Liver (tissue), 9 donors: ENCODE results near the gene XPR1. TPM values are rescaled to one million over a fixed set of nuclear protein-coding genes. Genes with fewer than 3 reads are reported as not detected.
"Not testable (repeated sequence)": the region's sequence is repeated elsewhere in the genome, so short reads cannot be mapped to it uniquely, and the experiment has no call there.

Source experiments
- DNase-seq: peaks from one replicate; pipeline ENCODE4 v3.0.0-alpha.2; 2017; ENCODE audit warnings: low spot score
- H3K27ac ChIP-seq, 2 donors: one replicate each; pipeline ENCODE4 v1.7.0; 2013; ENCODE audit warnings: inconsistent platforms in 2 of 2, low read length in 2 of 2, control low read depth in 1 of 2, low read depth in 1 of 2, mild to moderate bottlenecking in 1 of 2
- H3K27me3 ChIP-seq, 4 donors: one replicate each; pipeline versions ENCODE4 v1.6.1 to v1.7.0; 2013; ENCODE audit warnings: low read length in 3 of 4, inconsistent platforms in 1 of 4, mild to moderate bottlenecking in 1 of 4, moderate library complexity in 1 of 4; ENCODE audit not compliant: control insufficient read depth in 4 of 4, insufficient read depth in 4 of 4
- H3K36me3 ChIP-seq, 4 donors: one replicate each; pipeline versions ENCODE4 v1.6.1 to v1.7.0; 2013; ENCODE audit warnings: low read length in 3 of 4, mild to moderate bottlenecking in 3 of 4, low read depth in 1 of 4, moderate library complexity in 1 of 4; ENCODE audit not compliant: control insufficient read depth in 4 of 4, insufficient read depth in 3 of 4
- H3K4me1 ChIP-seq, 4 donors: one replicate each; pipeline versions ENCODE4 v1.6.1 to v1.7.0; 2013; ENCODE audit warnings: low read length in 3 of 4, mild to moderate bottlenecking in 3 of 4, moderate library complexity in 1 of 4; ENCODE audit not compliant: control insufficient read depth in 4 of 4, insufficient read depth in 4 of 4
- H3K4me3 ChIP-seq, 3 donors: one replicate each; pipeline versions ENCODE4 v1.6.1 to v1.7.0; 2013; ENCODE audit warnings: low read length in 3 of 3, control low read depth in 1 of 3, low read depth in 1 of 3, mild to moderate bottlenecking in 1 of 3
- H3K9ac ChIP-seq, 2 donors: one replicate each; pipeline ENCODE4 v1.7.0; 2013; ENCODE audit warnings: low read length in 2 of 2, mild to moderate bottlenecking in 2 of 2, moderate library complexity in 2 of 2, control low read depth in 1 of 2, low read depth in 1 of 2
- H3K9me3 ChIP-seq, 4 donors: one replicate each; pipeline versions ENCODE4 v1.6.1 to v1.7.0; 2013; ENCODE audit warnings: low read length in 3 of 4; ENCODE audit not compliant: control insufficient read depth in 4 of 4
- EGR1 ChIP-seq, 2 donors: IDR thresholded peaks; 2 replicates each; pipeline ENCODE4 v1.6.1; 2016 to 2018; ENCODE audit warnings: antibody characterized with exemption in 2 of 2, low read depth in 2 of 2
- FOXA1 ChIP-seq: IDR thresholded peaks from 2 replicates; pipeline ENCODE4 v1.6.1; 2016; ENCODE audit warnings: antibody characterized with exemption
- FOXA2 ChIP-seq: IDR thresholded peaks from 2 replicates; pipeline ENCODE4 v1.6.1; 2016; ENCODE audit warnings: antibody characterized with exemption
- GABPA ChIP-seq, 2 donors: IDR thresholded peaks in 1 of 2; conservative IDR thresholded peaks in 1 of 2; 2 replicates each; pipeline ENCODE4 v1.6.1; 2016; ENCODE audit warnings: antibody characterized with exemption in 2 of 2, mild to moderate bottlenecking in 1 of 2, moderate library complexity in 1 of 2
- HNF4A ChIP-seq, 2 donors: conservative IDR thresholded peaks; 2 replicates each; pipeline ENCODE4 v1.6.1; 2016; ENCODE audit warnings: antibody characterized with exemption in 2 of 2, mild to moderate bottlenecking in 2 of 2
- HNF4G ChIP-seq: IDR thresholded peaks from 2 replicates; pipeline ENCODE4 v1.6.1; 2016; ENCODE audit warnings: antibody characterized with exemption
- JUND ChIP-seq, 2 donors: IDR thresholded peaks; 2 replicates each; pipeline ENCODE4 v1.6.1; 2016; ENCODE audit warnings: antibody characterized with exemption in 2 of 2
- NR2F2 ChIP-seq: IDR thresholded peaks from 2 replicates; pipeline ENCODE4 v1.6.1; 2016; ENCODE audit warnings: antibody characterized with exemption
- RAD21 ChIP-seq, 2 donors: IDR thresholded peaks; 2 replicates each; pipeline ENCODE4 v1.6.1; 2016; ENCODE audit warnings: antibody characterized with exemption in 2 of 2, mild to moderate bottlenecking in 2 of 2
- RXRA ChIP-seq, 2 donors: IDR thresholded peaks; 2 replicates each; pipeline ENCODE4 v1.6.1; 2017 to 2018; ENCODE audit warnings: antibody characterized with exemption in 2 of 2, mild to moderate bottlenecking in 1 of 2
- SP1 ChIP-seq: IDR thresholded peaks from 2 replicates; pipeline ENCODE4 v1.6.1; 2018; ENCODE audit warnings: antibody characterized with exemption, mild to moderate bottlenecking
- TAF1 ChIP-seq: conservative IDR thresholded peaks from 2 replicates; pipeline ENCODE4 v1.6.1; 2016; ENCODE audit warnings: antibody characterized with exemption, mild to moderate bottlenecking
- YY1 ChIP-seq: IDR thresholded peaks from 2 replicates; pipeline ENCODE4 v1.6.1; 2016; ENCODE audit warnings: antibody characterized with exemption, mild to moderate bottlenecking
- WGBS: extraction: QIAGEN DNeasy Blood & Tissue Kit; methylation state at CpG from one replicate; pipeline ENCODE4 v1.1.7; 2013; 5-methylcytosine and 5-hydroxymethylcytosine counted together
- polyA plus RNA-seq, 2 donors: library from polyadenylated mRNA; stranded (reverse) in 1 of 2; unstranded in 1 of 2; fragments of 200-250 nt in 1 of 2; fragments of >200 nt in 1 of 2; fragmentation: Nextera tagmentation in 1 of 2; extraction: Ambion mirVana in 1 of 2; gene quantifications; one replicate each; pipeline versions ENCODE4 v1.2.1 to v1.2.3, GENCODE V29; 2013 to 2015
- total RNA-seq, 2 donors: library from RNA; depleted of rRNA; stranded (reverse); fragments of >200 nt; gene quantifications; one replicate each; pipeline ENCODE4 v1.2.3, GENCODE V29; 2014
- TF ChIP-seq, protein P1 (sequence below): IDR thresholded peaks from 2 replicates; pipeline ENCODE4 v1.6.1; 2016; ENCODE audit warnings: antibody characterized with exemption
- TF ChIP-seq, protein P2 (sequence below): IDR thresholded peaks from 2 replicates; pipeline ENCODE4 v1.6.1; 2016; ENCODE audit warnings: antibody characterized with exemption
- TF ChIP-seq, protein P3 (sequence below): IDR thresholded peaks from 2 replicates; pipeline ENCODE4 v1.6.1; 2016; ENCODE audit warnings: antibody characterized with exemption
- donor health status: healthy.
- donor health status: healthy.
- donor health status: healthy.
- donor health status: healthy.
- donor health status: healthy.

The XPR1 gene
- total and polyA plus RNA-seq, 4 donors: 1.8 to 14.3 (median 5.9) TPM

DNA sequence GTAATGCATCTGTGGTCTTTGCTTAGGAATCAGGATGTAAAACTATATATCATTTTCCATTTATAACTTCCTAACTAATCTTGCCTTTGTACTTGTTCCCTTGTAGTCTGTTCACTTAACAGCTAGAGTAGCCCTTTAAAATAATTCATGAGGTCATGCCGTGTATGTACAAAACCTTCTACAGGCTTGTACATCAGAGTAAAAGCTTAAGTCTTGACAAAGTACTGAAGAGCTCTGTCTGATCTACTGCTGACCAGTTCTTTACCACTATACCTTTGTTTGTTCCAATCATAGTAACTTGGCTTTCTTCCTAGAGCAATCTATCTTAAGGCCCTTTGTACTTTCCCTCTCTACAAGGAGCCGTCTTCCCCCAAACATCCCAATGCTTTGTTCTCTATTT, 190.1 kb downstream of the XPR1 start:
- Histone ChIP-seq H3K4me1 (no peaks in the 10 kb centered on the region), H3K36me3 (peaks cover 0 to 2% (median 0%) of the 10 kb centered on the region in 4 donors), H3K9ac (no peak overlapping the region), H3K27me3 (no peaks in the 10 kb centered on the region), H3K9me3 (no peaks in the 10 kb centered on the region), H3K27ac (no peak overlapping the region), H3K4me3 (no peak overlapping the region)
- no peak for DNase-seq
- 89% methylated on average over 2 of the region's 2 CpGs for WGBS
- TF ChIP-seq HNF4G: no peak
- TF ChIP-seq YY1: no peak
- TF ChIP-seq, protein P1, sequence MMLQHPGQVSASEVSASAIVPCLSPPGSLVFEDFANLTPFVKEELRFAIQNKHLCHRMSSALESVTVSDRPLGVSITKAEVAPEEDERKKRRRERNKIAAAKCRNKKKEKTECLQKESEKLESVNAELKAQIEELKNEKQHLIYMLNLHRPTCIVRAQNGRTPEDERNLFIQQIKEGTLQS: no peak
- TF ChIP-seq TAF1: no peak
- TF ChIP-seq SP1: no peak
- TF ChIP-seq GABPA (IDR thresholded peaks at IDR 0.05 in 1 of 2, conservative IDR thresholded peaks at IDR 0.05 in 1 of 2): no peak
- TF ChIP-seq HNF4A (conservative IDR thresholded peaks at IDR 0.05): no peak
- TF ChIP-seq NR2F2: no peak
- TF ChIP-seq EGR1 (IDR thresholded peaks at IDR 0.05; ENCODE audit: low read depth in 2 of 2): no peak
- TF ChIP-seq RAD21 (IDR thresholded peaks at IDR 0.05): no peak
- TF ChIP-seq RXRA (IDR thresholded peaks at IDR 0.05): no peak
- TF ChIP-seq, protein P2, sequence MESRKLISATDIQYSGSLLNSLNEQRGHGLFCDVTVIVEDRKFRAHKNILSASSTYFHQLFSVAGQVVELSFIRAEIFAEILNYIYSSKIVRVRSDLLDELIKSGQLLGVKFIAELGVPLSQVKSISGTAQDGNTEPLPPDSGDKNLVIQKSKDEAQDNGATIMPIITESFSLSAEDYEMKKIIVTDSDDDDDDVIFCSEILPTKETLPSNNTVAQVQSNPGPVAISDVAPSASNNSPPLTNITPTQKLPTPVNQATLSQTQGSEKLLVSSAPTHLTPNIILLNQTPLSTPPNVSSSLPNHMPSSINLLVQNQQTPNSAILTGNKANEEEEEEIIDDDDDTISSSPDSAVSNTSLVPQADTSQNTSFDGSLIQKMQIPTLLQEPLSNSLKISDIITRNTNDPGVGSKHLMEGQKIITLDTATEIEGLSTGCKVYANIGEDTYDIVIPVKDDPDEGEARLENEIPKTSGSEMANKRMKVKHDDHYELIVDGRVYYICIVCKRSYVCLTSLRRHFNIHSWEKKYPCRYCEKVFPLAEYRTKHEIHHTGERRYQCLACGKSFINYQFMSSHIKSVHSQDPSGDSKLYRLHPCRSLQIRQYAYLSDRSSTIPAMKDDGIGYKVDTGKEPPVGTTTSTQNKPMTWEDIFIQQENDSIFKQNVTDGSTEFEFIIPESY: no peak

DNA sequence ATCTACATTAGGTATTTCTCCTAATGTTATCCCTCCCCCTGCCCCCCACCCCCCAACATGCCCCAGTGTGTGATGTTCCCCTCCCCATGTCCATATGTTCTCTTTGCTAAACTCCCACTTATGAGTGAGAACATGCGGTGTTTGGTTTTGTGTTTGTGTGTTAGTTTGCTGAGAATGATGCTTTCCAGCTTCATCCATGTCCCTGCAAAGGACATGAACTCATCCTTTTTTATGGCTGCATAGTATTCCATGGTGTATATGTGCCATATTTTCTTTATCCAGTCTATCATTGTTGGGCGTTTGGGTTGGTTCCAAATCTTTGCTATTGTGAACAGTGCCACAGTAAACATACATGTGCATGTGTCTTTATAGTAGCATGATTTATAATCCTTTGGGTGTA, 199.7 kb downstream of the XPR1 start:
- H3K27ac ChIP-seq, H3K36me3 ChIP-seq, H3K9me3 ChIP-seq, H3K27me3 ChIP-seq, H3K4me1 ChIP-seq, H3K4me3 ChIP-seq, DNase-seq, H3K9ac ChIP-seq: not testable (repeated sequence)
- WGBS: 97% methylated on average over 2 of the region's 2 CpGs

DNA sequence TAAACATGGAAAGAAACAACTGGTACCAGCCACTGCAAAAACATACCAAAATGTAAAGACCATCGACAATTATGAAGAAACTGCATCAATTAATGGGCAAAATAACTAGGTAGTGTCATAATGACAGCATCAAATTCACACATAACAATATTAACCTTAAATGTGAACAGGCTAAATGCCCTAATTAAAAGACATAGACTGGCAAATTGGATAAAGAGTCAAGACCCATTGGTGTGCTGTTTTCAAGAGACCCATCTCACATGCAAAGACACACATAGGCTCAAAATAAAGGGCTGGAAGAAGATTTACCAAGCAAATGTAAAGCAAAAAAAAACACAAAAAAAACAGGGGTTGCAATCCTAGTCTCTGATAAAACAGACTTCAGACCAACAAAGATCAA, 201.4 kb downstream of the XPR1 start:
- H3K9ac ChIP-seq, H3K27me3 ChIP-seq, H3K36me3 ChIP-seq, H3K4me1 ChIP-seq, DNase-seq, H3K4me3 ChIP-seq, H3K27ac ChIP-seq, H3K9me3 ChIP-seq: not testable (repeated sequence)
- 97% methylated on average over 1 of the region's 1 CpG for WGBS

DNA sequence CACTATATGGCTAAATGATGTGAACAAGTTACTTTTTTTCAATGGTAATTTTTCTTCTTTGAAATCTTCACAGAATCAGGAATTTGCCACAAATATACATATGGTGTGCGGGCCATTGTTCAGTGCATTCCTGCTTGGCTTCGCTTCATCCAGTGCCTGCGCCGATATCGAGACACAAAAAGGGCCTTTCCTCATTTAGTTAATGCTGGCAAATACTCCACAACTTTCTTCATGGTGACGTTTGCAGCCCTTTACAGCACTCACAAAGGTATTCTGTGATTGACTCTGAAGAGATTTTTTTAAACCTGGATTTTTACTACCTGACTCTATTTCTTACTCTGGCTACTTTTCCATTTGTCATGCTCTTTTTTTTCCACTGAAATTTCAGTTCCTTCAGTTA, 204.6 kb downstream of the XPR1 start:
- Histone ChIP-seq H3K9me3 (no peaks in the 10 kb centered on the region), H3K27ac (no peak overlapping the region), H3K4me3 (no peak overlapping the region), H3K4me1 (no peaks in the 10 kb centered on the region), H3K36me3 (peaks cover 0 to 3% (median 0%) of the 10 kb centered on the region in 4 donors), H3K27me3 (no peaks in the 10 kb centered on the region), H3K9ac (no peak overlapping the region)
- no peak for DNase-seq
- TF ChIP-seq EGR1 (IDR thresholded peaks at IDR 0.05; ENCODE audit: low read depth in 2 of 2) (no peak), JUND (IDR thresholded peaks at IDR 0.05) (no peak), FOXA1 (no peak), RXRA (IDR thresholded peaks at IDR 0.05) (no peak), TAF1 (no peak), FOXA2 (no peak), SP1 (no peak), GABPA (IDR thresholded peaks at IDR 0.05 in 1 of 2, conservative IDR thresholded peaks at IDR 0.05 in 1 of 2) (no peak), RAD21 (IDR thresholded peaks at IDR 0.05) (no peak)
- TF ChIP-seq, protein P3, sequence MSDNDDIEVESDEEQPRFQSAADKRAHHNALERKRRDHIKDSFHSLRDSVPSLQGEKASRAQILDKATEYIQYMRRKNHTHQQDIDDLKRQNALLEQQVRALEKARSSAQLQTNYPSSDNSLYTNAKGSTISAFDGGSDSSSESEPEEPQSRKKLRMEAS: no peak
- TF ChIP-seq, protein P2: no peak
- 97% methylated on average over 6 of the region's 6 CpGs for WGBS
